GM21447 (cell line): ENCODE results near the gene VPS37C.
A peak's percentile ranks its signal among the peaks of the same experiment; 100 is the strongest.

Experiments used
- ATAC-seq: cut with Tn5 transposase; IDR thresholded peaks from one replicate; pipeline ENCODE4 v1.9.1; 2021; ENCODE audit not compliant: unreplicated experiment

Gene VPS37C

DNA sequence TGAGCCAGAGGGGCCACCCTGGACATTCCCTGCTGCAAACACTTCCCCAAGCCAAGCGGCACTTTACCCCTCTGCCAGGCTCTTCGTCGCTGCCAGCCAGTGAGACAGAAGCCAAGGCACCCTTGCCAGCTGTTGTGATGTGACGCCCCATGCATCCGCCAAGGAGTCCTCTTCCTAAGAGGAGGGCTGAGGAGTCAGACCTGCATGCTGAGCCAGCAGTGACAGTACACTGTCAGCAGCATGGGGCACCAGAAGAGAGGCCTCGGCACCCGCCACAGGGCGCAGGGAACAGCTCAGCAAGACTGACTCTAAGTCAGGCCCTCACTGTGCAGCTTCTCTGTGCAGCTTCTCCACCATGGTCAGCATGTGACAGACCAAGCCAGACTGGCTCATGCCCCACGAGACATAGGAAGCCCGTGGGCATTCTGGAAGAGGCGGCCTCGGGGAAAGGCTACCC lies 26.4 kb downstream of the VPS37C start:
- no peak for ATAC-seq

DNA sequence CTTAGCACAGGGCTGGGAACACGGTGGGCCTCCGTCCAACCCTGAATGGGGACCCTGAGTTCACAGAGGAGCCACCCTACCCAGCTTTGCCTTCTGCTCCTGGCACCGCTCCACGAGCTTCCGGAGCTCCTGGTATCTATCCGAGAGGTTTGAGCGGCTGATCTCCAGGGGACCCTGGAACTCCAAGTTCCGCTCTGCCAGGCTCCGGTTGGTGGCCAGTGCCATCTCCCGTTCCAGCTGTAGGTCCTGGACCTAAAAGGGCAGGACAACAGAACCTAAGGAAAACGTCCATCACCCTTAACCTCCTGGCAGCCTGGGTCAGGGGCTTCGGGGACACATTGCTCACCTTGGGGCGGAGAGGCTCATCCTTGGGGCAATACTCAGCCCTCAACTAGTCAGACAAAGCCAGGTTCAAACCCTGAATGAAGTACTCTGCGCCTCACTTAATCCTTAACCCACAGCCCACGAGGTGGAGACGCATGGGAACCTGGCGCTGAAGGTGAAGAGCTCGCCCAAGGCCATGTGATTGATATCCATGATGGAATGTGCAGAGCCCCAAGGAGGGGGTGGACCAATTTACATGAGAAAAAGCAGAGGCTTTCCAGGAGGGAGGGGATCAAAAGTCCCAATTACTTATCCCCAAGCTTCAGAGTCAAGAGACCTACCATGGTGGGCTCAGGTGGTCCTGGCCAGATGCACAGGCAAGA lies 27.1 kb downstream of the VPS37C start:
- no peak for ATAC-seq

DNA sequence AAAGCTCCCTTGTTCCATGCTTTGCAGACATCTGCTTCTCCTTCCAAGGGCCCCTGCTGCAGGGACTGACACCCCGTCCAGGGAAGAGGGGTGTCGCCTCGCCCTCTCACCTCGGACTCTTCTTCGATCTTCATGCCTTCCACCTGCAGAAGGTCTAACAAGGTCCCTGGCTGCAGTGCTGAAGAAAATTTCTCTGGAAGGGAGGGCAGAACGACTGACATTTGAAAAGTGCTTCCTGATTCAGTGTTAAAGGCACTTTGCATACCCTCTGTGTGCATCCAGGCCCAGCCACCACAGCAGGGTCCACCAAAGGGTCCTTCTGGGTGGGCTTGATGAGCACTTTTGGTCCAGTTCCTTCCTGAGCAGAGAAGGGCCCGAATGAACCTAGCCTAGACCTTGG lies 28.1 kb downstream of the VPS37C start:
- ATAC-seq: no peak

DNA sequence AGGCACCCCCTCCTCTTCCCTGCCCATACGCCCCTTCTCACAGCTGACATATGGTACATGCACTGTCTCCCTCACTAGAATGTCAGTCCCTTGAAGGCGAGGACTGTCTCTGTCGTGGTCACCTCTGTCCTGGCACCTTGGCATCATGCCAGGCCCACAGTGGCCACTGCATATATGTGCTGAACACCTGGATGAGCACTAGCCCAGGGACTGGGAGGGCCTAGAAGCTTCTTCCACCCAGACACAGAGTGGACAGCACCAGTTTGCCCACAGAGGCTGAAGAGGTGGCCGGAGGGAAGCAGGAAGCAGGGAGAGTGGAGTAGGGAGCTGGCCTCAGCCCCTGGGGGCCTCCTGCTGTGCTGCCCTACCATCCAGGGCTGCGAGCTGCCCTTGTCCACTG lies 28.6 kb downstream of the VPS37C start:
- no peak for ATAC-seq

DNA sequence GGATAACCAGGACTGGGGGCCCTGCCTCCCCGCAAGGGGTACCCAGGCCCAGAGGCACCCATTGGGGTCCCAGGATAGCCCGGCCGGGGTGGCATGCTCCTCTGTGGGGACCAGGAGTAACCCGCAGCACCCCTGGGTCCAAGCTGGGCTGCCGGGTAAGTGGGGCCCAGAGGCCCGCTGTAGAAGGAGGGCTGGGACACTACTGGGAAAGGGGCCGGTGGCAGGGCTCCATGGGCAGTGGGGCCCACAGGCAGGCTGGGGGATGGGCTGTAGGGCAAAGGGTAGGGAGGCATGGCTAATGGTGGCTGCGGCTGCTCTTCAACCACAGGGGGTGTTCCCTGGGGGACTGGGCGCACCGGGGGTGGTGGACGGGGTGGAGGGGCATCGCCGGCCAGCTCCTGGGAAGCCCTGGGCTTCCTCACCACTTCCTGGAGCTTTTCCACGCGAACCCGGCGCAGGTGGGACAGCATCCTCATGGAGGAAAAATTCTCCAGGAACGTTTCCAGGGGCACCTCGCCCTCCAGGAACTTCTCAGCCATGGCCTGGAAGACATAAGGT lies 29.1 kb downstream of the VPS37C start:
- ATAC-seq: no peak

DNA sequence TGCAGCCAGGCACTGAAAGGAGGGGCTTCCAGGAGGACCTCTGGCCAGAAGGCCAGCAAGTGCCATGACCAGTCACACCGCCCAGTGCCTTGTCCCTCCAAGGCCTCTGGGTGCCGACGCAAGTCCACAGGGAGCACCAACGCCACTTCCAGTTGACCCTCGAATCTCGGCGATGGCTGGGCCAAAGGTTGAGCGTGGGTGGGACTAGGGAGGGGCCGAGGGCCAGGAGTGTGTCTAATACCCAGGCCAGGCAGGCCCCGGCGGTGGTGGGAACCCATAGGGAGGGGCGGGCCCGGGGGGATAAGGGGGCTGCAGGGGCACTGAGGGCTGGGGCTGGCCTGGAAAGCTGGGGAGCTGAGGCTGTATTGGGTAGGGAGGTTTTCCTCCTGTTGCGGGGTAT lies 29.6 kb downstream of the VPS37C start:
- ATAC-seq: no peak

DNA sequence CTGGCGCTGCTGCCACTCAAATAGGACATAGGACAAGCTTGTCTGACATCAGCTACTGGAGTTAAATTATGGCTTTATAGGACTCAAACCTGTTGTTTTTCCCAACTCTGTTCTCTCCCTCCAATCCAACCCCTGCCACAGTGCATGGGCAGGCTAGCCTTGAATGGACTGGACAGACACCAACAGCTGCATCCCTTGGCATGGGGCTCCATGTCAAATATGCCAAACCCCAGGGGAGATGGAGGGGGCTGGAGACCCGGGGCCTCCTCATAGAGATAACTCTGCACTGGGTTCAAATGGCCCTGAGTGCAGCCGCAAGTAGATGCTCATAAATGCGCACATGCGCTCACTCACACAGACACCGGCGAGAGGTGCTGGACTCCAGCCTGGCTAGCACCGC lies 30.0 kb downstream of the VPS37C start:
- no peak for ATAC-seq

DNA sequence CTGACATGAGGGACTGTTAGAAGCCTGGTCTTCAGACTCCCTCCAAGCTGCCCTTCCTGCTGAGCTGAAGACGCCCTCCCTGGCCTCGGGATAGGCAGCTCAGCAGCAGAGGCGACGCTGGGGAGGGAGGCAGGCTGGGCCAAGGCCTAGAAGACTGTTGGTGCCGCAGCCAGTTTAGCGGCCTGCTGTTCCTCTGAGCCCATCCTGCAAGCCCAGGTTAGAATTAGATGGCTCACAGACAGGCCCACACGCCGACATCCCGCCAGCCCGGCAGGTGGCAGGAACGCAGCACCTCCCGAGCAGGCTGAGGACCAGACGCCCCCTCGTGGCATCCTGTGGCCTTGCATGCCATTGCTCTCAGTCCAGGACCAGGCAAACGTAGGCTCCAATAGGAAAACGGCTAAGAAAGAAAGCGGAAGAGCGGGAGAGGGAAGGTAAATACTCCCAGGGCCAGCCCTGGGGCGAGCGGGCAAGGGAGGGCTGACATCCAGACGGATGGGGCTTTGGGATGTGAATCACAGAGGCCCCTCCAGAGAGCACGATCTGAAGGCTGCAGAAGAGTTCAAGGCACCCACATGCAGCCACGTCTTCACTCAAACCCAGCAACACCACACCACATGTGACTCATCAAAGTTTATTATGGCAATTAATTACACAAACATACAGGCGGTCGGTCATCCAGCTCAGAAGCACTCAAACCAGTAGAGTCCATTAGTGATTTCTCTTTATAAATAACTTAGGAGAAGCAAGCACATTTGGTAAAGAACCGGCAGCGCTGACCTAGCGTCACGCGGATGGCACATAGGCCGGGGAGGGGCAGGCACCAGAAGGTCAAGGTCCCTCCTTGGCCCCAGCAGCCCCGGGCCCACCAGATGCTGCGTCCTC lies 31.3 kb downstream of the VPS37C start:
- ATAC-seq: peak; percentile 89

DNA sequence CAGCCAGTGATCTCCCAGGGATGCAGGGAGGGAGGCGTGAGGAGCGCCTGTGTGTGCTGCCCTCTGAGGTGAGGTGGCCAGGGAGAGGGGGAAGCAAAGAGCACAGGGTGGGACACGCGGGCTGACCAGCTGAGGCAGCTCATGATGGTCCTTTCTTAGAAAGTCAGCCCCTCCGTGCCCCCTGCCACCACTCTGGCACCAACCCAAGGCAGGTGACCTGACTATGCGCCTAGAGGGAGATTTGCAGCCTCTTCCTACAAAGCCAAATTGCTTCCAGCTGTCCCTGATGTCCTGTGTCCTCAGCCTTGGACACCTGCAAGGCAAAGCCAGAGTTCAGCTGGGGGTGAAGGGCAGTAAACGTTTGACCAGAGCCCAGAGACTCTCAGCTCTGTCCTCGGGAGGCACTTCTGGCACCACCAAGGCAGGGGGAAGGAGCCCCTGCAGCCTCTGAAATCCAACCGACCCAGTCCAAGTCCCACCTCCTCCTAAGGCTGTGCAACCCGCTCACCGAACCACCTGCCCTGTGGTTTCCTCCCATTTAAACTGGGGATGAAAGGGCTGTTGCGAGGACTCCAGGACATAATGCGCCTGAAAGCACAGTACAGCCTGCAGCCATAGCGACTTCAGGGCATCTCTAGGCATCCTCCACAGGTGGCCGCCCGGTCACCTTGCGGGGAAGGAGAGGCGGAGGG lies 32.1 kb downstream of the VPS37C start:
- no peak for ATAC-seq

DNA sequence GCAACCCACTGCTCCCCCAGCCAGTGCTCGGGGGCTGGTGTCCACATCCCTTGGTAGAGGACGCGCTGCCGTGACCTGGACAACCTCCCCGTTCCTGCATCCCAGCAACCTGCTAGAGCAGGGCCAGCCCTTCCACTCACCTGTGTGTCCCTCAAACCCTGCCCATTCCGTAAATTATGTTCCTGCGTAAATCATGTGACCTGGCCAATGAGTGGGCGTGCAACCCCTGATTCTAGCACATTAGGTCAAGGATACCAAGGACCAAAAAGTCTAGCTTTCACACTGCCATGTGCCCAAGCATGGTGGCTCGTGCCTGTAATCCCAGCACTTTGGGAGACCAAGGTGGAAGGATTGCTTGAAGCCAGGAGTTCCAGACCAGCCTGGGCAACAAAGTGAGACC lies 33.2 kb downstream of the VPS37C start:
- ATAC-seq: no peak

DNA sequence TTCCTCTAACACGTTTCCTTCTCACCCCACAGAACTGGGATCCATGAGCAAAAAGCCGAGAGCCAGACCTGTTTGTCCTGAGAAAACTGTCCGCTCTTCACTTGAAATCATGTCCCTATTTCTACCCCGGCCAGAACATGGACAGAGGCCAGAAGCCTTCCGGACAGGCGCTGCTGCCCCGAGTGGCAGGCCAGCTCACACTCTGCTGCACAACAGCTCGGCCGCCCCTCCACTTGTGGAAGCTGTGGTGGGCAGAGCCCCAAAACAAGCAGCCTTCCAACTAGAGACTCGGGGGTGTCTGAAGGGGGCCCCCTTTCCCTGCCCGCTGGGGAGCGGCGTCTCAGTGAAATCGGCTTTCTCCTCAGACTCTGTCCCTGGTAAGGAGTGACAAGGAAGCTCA lies 35.0 kb downstream of the VPS37C start:
- no peak for ATAC-seq

DNA sequence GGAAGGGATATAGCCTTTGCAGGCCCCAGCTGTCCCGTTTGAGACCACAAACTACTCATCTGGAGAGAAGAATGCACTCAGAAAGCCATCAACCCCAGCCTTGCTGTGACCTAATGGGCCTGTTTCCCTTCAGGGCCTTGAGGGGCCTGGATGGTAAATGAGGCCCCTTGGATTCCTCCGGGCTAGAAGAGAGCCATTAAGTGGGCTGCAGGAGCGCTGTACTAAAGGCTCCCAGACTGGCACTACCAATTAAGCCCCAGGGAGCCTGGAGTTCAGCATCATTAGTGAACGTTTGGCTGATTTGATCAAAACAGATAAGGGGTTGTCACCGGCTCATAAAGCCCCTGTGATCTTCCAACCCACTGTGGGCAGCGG lies 35.9 kb downstream of the VPS37C start:
- ATAC-seq: no peak

DNA sequence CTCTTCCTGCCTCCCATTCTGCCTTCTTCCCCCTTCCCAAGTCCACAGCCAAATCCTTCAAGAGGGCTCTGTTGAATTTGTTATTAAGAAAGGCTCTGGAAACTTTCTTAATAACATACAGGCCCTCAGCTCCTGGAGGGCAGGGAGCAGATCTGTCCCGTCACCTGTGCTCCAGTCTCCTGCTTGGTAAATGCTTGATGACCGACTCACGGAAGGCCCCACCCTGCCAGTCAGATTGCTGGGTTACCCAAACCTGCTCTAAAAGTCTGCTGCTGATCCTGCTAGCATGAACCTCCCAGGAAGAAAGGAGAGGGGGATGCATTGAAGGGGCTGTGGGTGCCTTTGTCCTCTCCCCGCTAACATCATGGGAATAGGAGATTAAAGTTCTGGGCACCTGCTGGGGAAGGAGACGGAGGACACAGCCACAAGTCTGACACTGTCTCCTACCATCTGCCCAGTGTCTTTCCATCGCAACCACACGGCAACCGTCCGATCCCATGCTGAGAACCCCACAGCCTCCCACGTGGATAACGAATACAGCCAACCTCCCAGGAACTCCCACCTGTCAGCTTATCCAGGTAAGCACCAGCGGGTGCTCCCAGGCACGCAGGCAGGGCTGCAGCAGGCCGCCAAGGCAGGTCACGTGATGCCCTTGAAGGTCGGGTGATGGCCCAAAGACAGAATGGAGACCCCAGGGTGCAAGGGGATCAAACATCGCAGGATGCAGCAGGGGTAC lies 36.5 kb downstream of the VPS37C start:
- ATAC-seq: no peak

DNA sequence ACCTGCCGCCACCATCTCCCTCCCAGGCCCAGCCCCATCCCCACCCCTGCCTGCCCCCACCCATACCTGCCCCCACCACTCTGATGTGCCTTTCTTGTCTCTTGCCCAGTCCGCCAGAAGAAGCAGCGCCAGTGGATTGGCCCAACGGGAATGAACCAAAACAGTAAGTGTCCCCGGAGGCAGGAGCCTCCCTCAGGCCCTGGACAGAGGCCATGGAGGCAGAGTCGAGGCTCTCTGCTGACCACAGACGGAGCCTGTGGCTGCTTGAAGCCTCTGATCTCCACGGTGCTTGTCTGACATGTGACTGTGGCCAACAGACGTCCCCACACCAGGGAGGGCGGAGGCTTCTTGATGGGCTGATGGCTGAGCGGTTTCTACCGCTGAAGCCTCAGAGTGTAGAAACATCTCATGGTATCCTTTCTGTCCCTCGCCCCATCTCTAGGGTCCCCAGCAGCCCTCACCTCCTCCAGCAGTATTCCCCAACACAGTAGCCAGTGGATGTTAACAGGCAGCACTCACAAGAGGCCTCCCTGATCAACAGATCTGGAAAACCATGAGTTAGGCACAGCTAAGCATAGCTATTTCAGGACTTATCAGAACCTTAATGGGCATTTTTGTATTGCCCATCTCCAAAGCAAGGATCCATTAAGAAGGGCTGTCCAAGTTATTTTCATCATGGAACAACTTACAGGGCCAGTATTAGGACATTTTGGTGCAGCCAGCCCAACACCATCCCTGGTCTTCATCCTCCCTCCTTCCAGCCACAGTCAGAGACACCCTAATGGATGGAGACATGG lies 37.3 kb downstream of the VPS37C start:
- ATAC-seq: no peak

DNA sequence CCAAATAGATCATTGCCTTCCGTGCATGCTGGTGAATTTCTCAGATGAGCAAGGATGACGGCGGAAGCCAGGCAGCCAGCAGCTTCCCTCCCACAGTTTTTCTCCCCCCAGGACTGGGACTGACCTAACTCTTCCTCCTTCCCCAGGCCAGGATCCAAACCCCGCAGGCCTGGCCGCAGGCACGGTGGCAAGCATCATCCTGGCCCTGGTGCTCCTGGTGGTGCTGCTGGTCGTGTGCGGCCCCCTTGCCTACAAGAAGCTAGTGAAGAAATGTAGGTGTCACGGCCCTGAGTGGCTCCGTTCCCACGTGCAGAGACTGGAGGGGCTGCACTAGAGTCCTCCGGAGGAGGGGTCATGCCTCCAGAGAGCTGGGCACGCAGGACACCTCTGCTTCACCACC lies 38.5 kb downstream of the VPS37C start:
- no peak for ATAC-seq

DNA sequence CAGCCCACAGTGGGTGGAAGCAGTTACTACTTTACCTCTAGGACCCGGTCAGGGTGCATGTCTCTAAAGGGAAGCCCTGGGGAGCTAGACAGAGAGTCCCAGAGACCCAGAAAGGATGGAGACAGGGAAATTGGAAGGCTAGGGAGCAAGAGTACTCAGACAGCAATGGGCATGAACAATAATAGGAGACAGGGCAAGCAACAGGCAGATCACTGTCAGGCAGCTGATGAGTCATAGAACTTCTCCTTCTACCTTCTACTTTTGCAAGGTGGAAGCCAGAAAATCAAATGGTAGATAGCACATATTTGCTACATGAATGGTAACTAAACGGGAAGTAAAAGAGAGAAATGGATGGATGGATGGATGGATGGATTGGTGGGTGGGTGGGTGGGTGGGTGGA lies 39.3 kb downstream of the VPS37C start:
- no peak for ATAC-seq

DNA sequence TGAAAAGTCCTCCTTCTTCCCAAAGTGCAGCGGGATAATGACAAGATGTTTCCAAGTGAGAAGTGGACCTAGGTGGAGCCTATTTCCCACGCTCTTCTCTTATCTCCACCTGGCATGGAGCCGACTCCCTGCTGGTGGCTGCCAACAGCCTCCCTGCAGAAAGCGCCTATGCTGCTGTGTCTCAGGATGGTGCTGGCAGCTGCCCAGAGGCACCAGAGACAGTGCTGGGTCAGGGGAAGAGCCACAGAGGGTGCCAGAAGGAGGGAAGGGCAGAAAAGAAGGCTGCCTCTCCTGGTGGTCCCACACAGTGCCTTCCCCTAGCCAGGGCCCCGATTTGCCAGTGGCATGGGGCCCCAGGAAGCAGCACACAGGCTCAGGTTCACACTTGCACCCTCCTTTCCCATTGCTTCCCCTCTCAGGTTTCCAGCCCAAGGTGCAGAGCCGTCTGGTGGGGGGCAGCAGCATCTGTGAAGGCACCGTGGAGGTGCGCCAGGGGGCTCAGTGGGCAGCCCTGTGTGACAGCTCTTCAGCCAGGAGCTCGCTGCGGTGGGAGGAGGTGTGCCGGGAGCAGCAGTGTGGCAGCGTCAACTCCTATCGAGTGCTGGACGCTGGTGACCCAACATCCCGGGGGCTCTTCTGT lies 39.9 kb downstream of the VPS37C start:
- no peak for ATAC-seq

DNA sequence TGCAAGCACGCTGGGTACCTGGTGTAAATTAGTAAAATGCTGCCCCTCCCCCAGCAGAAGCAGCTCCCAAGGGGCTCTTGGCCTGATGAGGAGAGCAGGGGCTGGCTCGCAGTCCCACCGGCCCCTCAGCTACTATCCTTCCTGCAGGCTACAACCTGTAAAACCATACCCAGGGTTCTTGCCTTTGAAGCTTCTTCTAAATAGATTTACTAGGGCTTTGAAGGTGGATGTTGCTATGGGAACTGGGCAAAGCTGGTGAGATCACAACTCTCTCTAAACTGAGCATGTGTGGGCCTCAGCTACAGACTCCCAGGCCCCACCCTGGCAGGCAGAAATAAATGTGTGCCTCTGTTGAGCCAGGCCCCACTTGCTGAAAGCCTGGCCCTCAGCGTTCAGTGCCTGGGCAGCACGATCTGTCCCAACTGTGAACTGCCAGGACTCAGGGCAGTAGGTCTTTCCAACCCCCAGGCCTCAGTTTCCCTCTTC lies 40.5 kb downstream of the VPS37C start:
- ATAC-seq: no peak

DNA sequence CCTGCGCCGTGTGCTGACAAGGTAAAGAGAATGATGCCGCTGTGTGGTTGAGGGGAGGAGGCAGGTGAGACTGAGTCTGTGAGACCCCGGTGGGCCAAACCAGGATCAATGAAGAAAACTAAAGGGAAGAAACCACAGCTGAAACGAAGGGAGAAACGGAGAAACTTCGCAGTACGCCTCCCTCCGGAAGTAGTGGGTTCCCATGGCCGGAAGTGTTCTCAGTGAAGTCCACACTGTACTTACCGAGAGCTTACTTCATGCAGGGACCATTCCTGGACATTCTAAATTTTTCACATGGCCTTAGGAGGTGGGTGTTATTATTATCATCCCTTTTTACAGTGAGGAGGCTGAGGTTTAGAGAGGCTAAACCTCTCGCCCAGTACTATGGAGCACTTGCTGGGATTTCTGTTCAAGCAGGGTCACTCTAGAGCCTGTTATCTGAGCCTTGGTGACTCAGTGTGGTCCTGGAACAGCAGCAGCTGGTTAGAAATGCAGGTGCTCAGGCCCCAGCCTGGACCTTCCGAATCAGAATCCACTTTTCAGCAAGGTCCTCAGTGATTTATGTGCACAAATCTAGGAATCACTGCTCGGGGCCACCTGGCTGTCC lies 41.0 kb downstream of the VPS37C start:
- ATAC-seq: no peak
